Activated CD4-positive, alpha-beta T cell treated with anti-CD3 and anti-CD28 coated beads for 4 hours (primary cell): Measurements from ENCODE around the gene INAFM1.

Experiments
- DNase-seq, 2 donors: peaks; one replicate each; pipeline ENCODE4 v3.0.0-alpha.2; 2020

The INAFM1 gene

GRCh38 chr19:47312366-47313006 lies 37.8 kb downstream of the INAFM1 start:
- no peak for DNase-seq

GRCh38 chr19:47313754-47314295 lies 39.1 kb downstream of the INAFM1 start:
- DNase-seq: no peak

GRCh38 chr19:47315125-47315821 lies 40.6 kb downstream of the INAFM1 start:
- no peak for DNase-seq

- DNase-seq: no peak
Observed at GRCh38 chr19:47316513-47316912, 41.8 kb downstream of the INAFM1 start.

DNA sequence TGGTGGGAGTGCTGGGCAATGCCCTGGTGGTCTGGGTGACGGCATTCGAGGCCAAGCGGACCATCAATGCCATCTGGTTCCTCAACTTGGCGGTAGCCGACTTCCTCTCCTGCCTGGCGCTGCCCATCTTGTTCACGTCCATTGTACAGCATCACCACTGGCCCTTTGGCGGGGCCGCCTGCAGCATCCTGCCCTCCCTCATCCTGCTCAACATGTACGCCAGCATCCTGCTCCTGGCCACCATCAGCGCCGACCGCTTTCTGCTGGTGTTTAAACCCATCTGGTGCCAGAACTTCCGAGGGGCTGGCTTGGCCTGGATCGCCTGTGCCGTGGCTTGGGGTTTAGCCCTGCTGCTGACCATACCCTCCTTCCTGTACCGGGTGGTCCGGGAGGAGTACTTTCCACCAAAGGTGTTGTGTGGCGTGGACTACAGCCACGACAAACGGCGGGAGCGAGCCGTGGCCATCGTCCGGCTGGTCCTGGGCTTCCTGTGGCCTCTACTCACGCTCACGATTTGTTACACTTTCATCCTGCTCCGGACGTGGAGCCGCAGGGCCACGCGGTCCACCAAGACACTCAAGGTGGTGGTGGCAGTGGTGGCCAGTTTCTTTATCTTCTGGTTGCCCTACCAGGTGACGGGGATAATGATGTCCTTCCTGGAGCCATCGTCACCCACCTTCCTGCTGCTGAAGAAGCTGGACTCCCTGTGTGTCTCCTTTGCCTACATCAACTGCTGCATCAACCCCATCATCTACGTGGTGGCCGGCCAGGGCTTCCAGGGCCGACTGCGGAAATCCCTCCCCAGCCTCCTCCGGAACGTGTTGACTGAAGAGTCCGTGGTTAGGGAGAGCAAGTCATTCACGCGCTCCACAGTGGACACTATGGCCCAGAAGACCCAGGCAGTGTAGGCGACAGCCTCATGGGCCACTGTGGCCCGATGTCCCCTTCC lies 45.5 kb downstream of the INAFM1 start:
- DNase-seq: no peak

- no peak for DNase-seq
Observed at GRCh38 chr19:47321630-47322029, 46.9 kb downstream of the INAFM1 start.

- DNase-seq: no peak
Observed at GRCh38 chr19:47322058-47322457, 47.4 kb downstream of the INAFM1 start.

- DNase-seq: no peak
Observed at GRCh38 chr19:47323409-47323808, 48.7 kb downstream of the INAFM1 start.

GRCh38 chr19:47323872-47324271 lies 49.2 kb downstream of the INAFM1 start:
- DNase-seq: no peak

DNA sequence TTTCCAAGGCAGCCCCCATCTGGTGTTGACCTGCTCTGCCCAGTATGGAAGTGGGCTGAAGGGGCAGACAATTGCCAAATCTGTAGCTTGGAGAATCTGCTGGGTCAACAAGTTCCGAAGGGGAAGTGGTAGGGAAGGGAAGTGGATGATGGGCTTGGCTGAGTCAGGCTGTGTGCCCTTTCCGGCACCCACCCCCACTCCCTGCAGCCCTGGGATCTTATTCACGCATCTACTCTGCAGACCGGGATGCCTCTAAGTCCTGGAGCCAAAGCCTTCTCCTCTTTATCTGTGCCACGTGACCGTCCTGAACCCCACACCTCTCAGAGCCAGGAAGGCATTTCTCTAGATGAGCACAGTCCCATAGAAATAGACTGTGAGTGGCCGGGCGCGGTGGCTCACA lies 49.8 kb downstream of the INAFM1 start:
- DNase-seq: no peak
